H9 (cell line): ENCODE results near the gene GABRR3. TPM values are rescaled to one million over a fixed set of nuclear protein-coding genes. Genes with fewer than 3 reads are reported as not detected.
"Not testable (repeated sequence)": the region's sequence is repeated elsewhere in the genome, so short reads cannot be mapped to it uniquely, and the experiment has no call there.

ENCODE experiments used
- DNase-seq: peaks from one replicate; pipeline ENCODE4 v3.0.0-alpha.2; 2017
- H2AFZ ChIP-seq: one replicate; pipeline ENCODE4 v1.6.1; 2013; ENCODE audit warnings: mild to moderate bottlenecking, low read length, control low read depth, moderate library complexity
- H2AK5ac ChIP-seq: 2 replicates; pipeline ENCODE4 v1.6.1; 2013; ENCODE audit warnings: low read length, control low read depth, mixed read lengths; ENCODE audit not compliant: insufficient read length
- H2BK120ac ChIP-seq: one replicate; pipeline ENCODE4 v1.6.1; 2013; ENCODE audit warnings: low read depth, mild to moderate bottlenecking, low read length, control low read depth, inconsistent platforms; ENCODE audit not compliant: poor library complexity, severe bottlenecking
- H2BK12ac ChIP-seq: 2 replicates; pipeline ENCODE4 v1.6.1; 2013; ENCODE audit warnings: low read length, control low read depth, mixed read lengths, low read depth; ENCODE audit not compliant: insufficient read length
- H2BK15ac ChIP-seq: 2 replicates; pipeline ENCODE4 v1.6.1; 2013; ENCODE audit warnings: low read depth, low read length, control low read depth
- H2BK20ac ChIP-seq: one replicate; pipeline ENCODE4 v1.6.1; 2013; ENCODE audit warnings: low read depth, mild to moderate bottlenecking, low read length, control low read depth, inconsistent platforms; ENCODE audit not compliant: poor library complexity, severe bottlenecking
- H2BK5ac ChIP-seq: 2 replicates; pipeline ENCODE4 v1.6.1; 2013; ENCODE audit warnings: low read length, control low read depth, mixed read lengths; ENCODE audit not compliant: insufficient read length
- H3K14ac ChIP-seq: 2 replicates; pipeline ENCODE4 v1.6.1; 2013; ENCODE audit warnings: low read length, control low read depth; ENCODE audit not compliant: insufficient read depth
- H3K18ac ChIP-seq: 2 replicates; pipeline ENCODE4 v1.6.1; 2013; ENCODE audit warnings: low read depth, mild to moderate bottlenecking, mixed read lengths, low read length, control low read depth; ENCODE audit not compliant: insufficient read length
- H3K23ac ChIP-seq: 2 replicates; pipeline ENCODE4 v1.6.1; 2013; ENCODE audit warnings: low read length, control low read depth, mixed read lengths, low read depth; ENCODE audit not compliant: insufficient read length
- H3K23me2 ChIP-seq: 2 replicates; pipeline ENCODE4 v1.6.1; 2013; ENCODE audit warnings: low read depth, mild to moderate bottlenecking, mixed read lengths, low read length, control low read depth; ENCODE audit not compliant: insufficient read length, poor library complexity, severe bottlenecking
- H3K27ac ChIP-seq: 2 replicates; pipeline ENCODE4 v1.5.1; 2013; ENCODE audit warnings: low read length, control low read depth, mixed read lengths, low read depth; ENCODE audit not compliant: insufficient read length
- H3K27me3 ChIP-seq: 2 replicates; pipeline ENCODE4 v1.6.1; 2013; ENCODE audit warnings: low read length, control low read depth, inconsistent platforms; ENCODE audit not compliant: insufficient read depth
- H3K4ac ChIP-seq: 2 replicates; pipeline ENCODE4 v1.6.1; 2013; ENCODE audit warnings: low read depth, mild to moderate bottlenecking, control low read depth, inconsistent platforms, low read length, moderate library complexity
- H3K4me1 ChIP-seq: 2 replicates; pipeline ENCODE4 v1.6.1; 2013; ENCODE audit warnings: low read length, control low read depth, inconsistent platforms; ENCODE audit not compliant: insufficient read depth
- H3K4me2 ChIP-seq: 2 replicates; pipeline ENCODE4 v1.6.1; 2013; ENCODE audit warnings: low read length, control low read depth, mixed read lengths; ENCODE audit not compliant: insufficient read length, insufficient read depth
- H3K56ac ChIP-seq: 2 replicates; pipeline ENCODE4 v1.6.1; 2013; ENCODE audit warnings: low read depth, mild to moderate bottlenecking, mixed read lengths, low read length, control low read depth; ENCODE audit not compliant: insufficient read length
- H3K79me1 ChIP-seq: 2 replicates; pipeline ENCODE4 v1.6.1; 2013; ENCODE audit warnings: low read depth, mild to moderate bottlenecking, moderate library complexity, low read length, control low read depth, inconsistent platforms; ENCODE audit not compliant: insufficient read depth, poor library complexity, severe bottlenecking
- H3K79me2 ChIP-seq: 2 replicates; pipeline ENCODE4 v1.6.1; 2013; ENCODE audit warnings: low read length, control low read depth, inconsistent platforms; ENCODE audit not compliant: insufficient read depth
- H3K9ac ChIP-seq: 2 replicates; pipeline ENCODE4 v1.6.1; 2013; ENCODE audit warnings: low read length, control low read depth, mixed read lengths; ENCODE audit not compliant: insufficient read length; ENCODE audit errors: extremely low read depth
- H3K9me3 ChIP-seq: one replicate; pipeline ENCODE4 v1.6.1; 2013; ENCODE audit warnings: low read depth, low read length, inconsistent platforms; ENCODE audit not compliant: control insufficient read depth
- H3T11ph ChIP-seq: one replicate; pipeline ENCODE4 v1.6.1; 2013; ENCODE audit warnings: mild to moderate bottlenecking, low read length, control low read depth, inconsistent platforms
- H4K20me1 ChIP-seq: one replicate; pipeline ENCODE4 v1.6.1; 2013; ENCODE audit not compliant: control insufficient read depth, insufficient read length, insufficient read depth
- H4K5ac ChIP-seq: 2 replicates; pipeline ENCODE4 v1.6.1; 2013; ENCODE audit warnings: low read depth, mild to moderate bottlenecking, mixed read lengths, low read length, control low read depth; ENCODE audit not compliant: insufficient read length
- H4K8ac ChIP-seq: replicated peaks from 2 replicates; pipeline ENCODE4 v1.6.1; 2013; ENCODE audit warnings: low read length, control low read depth, mixed read lengths, low read depth; ENCODE audit not compliant: insufficient read length
- H4K91ac ChIP-seq: 2 replicates; pipeline ENCODE4 v1.6.1; 2013; ENCODE audit warnings: low read depth, mild to moderate bottlenecking, moderate library complexity, mixed read lengths, low read length, control low read depth; ENCODE audit not compliant: insufficient read length
- H3K27ac Mint-ChIP-seq, 3 experiments: 2 replicates in 2 of 3; 3 replicates in 1 of 3; pipeline ENCODE4 v1.8.0; 2020 to 2021; ENCODE audit warnings: mixed read lengths in 3 of 3, mild to moderate bottlenecking in 1 of 3, moderate library complexity in 1 of 3
- H3K27me3 Mint-ChIP-seq: 2 replicates; pipeline ENCODE4 v1.8.0; 2021; ENCODE audit warnings: low read depth, mild to moderate bottlenecking, moderate library complexity, mixed read lengths
- H3K36me3 Mint-ChIP-seq, 3 experiments: 2 replicates in 2 of 3; 3 replicates in 1 of 3; pipeline ENCODE4 v1.8.0; 2020 to 2021; ENCODE audit warnings: low read depth in 3 of 3, mixed read lengths in 3 of 3; ENCODE audit not compliant: insufficient read depth in 1 of 3
- H3K4me1 Mint-ChIP-seq, 2 experiments: 2 replicates each; pipeline ENCODE4 v1.8.0; 2020; ENCODE audit warnings: mixed read lengths in 2 of 2
- H3K4me3 Mint-ChIP-seq, 2 experiments: 2 replicates in 1 of 2; 3 replicates in 1 of 2; pipeline ENCODE4 v1.8.0; 2020 to 2021; ENCODE audit warnings: mild to moderate bottlenecking in 2 of 2, mixed read lengths in 2 of 2, moderate library complexity in 1 of 2
- H3K9me3 Mint-ChIP-seq, 2 experiments: 2 replicates in 1 of 2; 3 replicates in 1 of 2; pipeline ENCODE4 v1.8.0; 2020; ENCODE audit warnings: mild to moderate bottlenecking in 2 of 2, mixed read lengths in 2 of 2, moderate library complexity in 1 of 2
- WGBS: extraction: QIAGEN DNeasy Blood & Tissue Kit; methylation state at CpG from one replicate; pipeline ENCODE4 v1.1.7; 2013; ENCODE audit warnings: missing lambda C conversion rate, low lambda C conversion rate, mixed read lengths; ENCODE audit not compliant: insufficient read length; ENCODE audit errors: extremely low coverage; 5-methylcytosine and 5-hydroxymethylcytosine counted together
- total RNA-seq: library from RNA; stranded (reverse); gene quantifications from 2 replicates; pipeline ENCODE4 v1.2.1, GENCODE V29; 2021
- TF ChIP-seq, protein P1 (sequence below): fragments of 200-600 bp; sonication (generic); conservative IDR thresholded peaks from 3 replicates; pipeline ENCODE4 v1.8.0; 2021; ENCODE audit warnings: antibody characterized with exemption, mild to moderate bottlenecking

GABRR3 gene
- total RNA-seq, 1 experiment from 2014 or later: not detected

DNA sequence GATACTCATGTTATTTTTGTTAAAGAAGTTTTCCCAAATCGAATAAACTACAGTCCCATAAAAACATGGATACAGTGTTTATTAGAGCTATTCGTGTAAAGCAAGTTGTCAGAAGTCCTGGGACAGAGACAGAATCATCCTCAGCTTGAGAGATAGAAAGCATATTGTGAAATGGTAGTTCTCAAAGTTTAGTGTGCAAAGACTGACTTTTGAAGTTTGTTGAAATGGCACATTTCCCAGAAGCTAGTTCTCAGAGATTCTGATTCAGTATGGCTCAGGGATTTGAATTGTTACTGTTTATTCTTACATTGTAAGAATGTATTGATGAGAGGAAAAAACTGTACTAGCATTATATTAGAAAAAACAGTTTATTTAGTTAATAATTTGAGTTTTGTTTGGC lies 22.1 kb downstream of the GABRR3 start:
- Histone ChIP-seq H3K23ac (no peak overlapping the region), H3K4ac (no peak overlapping the region)
- no peaks in the 10 kb centered on the region; a peak in 1 of 5 replicates for H3K9me3 Mint-ChIP-seq

GRCh38 chr3:98010883-98011449 lies 24.1 kb downstream of the GABRR3 start:
- not testable (repeated sequence) for H2BK5ac ChIP-seq, H4K20me1 ChIP-seq, H2AFZ ChIP-seq, H3K27me3 ChIP-seq, H4K91ac ChIP-seq, H2BK120ac ChIP-seq, H3T11ph ChIP-seq, H3K79me1 ChIP-seq, H3K56ac ChIP-seq, H4K5ac ChIP-seq, H3K23me2 ChIP-seq, H3K9me3 Mint-ChIP-seq, H3K4me1 Mint-ChIP-seq, H3K4me2 ChIP-seq, H3K23ac ChIP-seq, H2BK12ac ChIP-seq, H2AK5ac ChIP-seq, H3K18ac ChIP-seq, H3K36me3 Mint-ChIP-seq, H3K14ac ChIP-seq, H3K27me3 Mint-ChIP-seq, H3K79me2 ChIP-seq, H3K4me1 ChIP-seq, H4K8ac ChIP-seq, H3K27ac Mint-ChIP-seq, H3K27ac ChIP-seq, H3K4ac ChIP-seq, H3K9me3 ChIP-seq, H3K9ac ChIP-seq, H3K4me3 Mint-ChIP-seq, DNase-seq, H2BK20ac ChIP-seq, H2BK15ac ChIP-seq
- WGBS: no CpG with 5 or more reads among the region's 4 CpGs

More for the DNA sequence above, 22.1 kb downstream of the GABRR3 start:
- Histone ChIP-seq H3K56ac (no peak overlapping the region), H3T11ph (no peak overlapping the region), H3K27ac (no peak overlapping the region), H2BK5ac (no peak overlapping the region), H3K27me3 (no peaks in the 10 kb centered on the region), H4K5ac (no peak overlapping the region), H4K91ac (no peak overlapping the region), H3K4me1 (no peaks in the 10 kb centered on the region), H3K4me2 (no peak overlapping the region), H3K14ac (no peak overlapping the region), H3K18ac (no peak overlapping the region), H2BK20ac (no peak overlapping the region), H2BK120ac (no peak overlapping the region), H4K20me1 (no peaks in the 10 kb centered on the region), H2BK15ac (no peak overlapping the region), H3K79me1 (no peaks in the 10 kb centered on the region), H4K8ac (no peak overlapping the region), H3K9ac (no peak overlapping the region), H3K23me2 (no peaks in the 10 kb centered on the region), H2BK12ac (no peak overlapping the region), H2AFZ (no peak overlapping the region), H3K79me2 (no peaks in the 10 kb centered on the region), H2AK5ac (no peak overlapping the region), H3K9me3 (no peaks in the 10 kb centered on the region)
- no peak for DNase-seq
- TF ChIP-seq, protein P1, sequence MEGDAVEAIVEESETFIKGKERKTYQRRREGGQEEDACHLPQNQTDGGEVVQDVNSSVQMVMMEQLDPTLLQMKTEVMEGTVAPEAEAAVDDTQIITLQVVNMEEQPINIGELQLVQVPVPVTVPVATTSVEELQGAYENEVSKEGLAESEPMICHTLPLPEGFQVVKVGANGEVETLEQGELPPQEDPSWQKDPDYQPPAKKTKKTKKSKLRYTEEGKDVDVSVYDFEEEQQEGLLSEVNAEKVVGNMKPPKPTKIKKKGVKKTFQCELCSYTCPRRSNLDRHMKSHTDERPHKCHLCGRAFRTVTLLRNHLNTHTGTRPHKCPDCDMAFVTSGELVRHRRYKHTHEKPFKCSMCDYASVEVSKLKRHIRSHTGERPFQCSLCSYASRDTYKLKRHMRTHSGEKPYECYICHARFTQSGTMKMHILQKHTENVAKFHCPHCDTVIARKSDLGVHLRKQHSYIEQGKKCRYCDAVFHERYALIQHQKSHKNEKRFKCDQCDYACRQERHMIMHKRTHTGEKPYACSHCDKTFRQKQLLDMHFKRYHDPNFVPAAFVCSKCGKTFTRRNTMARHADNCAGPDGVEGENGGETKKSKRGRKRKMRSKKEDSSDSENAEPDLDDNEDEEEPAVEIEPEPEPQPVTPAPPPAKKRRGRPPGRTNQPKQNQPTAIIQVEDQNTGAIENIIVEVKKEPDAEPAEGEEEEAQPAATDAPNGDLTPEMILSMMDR: no peak
- Mint-ChIP-seq H3K27ac (no peak overlapping the region), H3K4me3 (no peak overlapping the region), H3K27me3 (no peaks in the 10 kb centered on the region), H3K4me1 (no peaks in the 10 kb centered on the region), H3K36me3 (no peaks in the 10 kb centered on the region)
- no CpG with 5 or more reads among the region's 2 CpGs for WGBS
